LNCaP clone FGC (cell line): Measurements from ENCODE around the gene BLVRB.
"Not testable (repeated sequence)": the region's sequence is repeated elsewhere in the genome, so short reads cannot be mapped to it uniquely, and the experiment has no call there.

Experiments used
- DNase-seq: peaks from one replicate; pipeline ENCODE4 v3.0.0-alpha.2; 2011; ENCODE audit warnings: low read depth
- H3K4me3 ChIP-seq: 2 replicates; pipeline ENCODE4 v1.5.1; 2011; ENCODE audit warnings: mild to moderate bottlenecking, low read depth, low read length, control low read depth
- CTCF ChIP-seq: IDR thresholded peaks from 2 replicates; pipeline ENCODE4 v1.5.1; 2012; ENCODE audit warnings: mild to moderate bottlenecking; ENCODE audit not compliant: control insufficient read depth, insufficient read depth; ENCODE audit errors: extremely low read depth

The BLVRB gene

GRCh38 chr19:40469011-40469410, 3.5 kb upstream of the BLVRB start:
- H3K4me3 ChIP-seq, result no peak overlapping the region
- no peak for DNase-seq
- no peak for TF ChIP-seq CTCF

- no peak for TF ChIP-seq CTCF
- peak within 1 kb of the TSS; percentile 90 for H3K4me3 ChIP-seq
- no peak for DNase-seq
Observed at GRCh38 chr19:40466985-40467734, 1.6 kb upstream of the BLVRB start, which contains the start of gene SPTBN4. TSS of gene SPTBN4 (plus strand) at chr19:40467001. CDS start at chr19:40472622, 5,621 bp downstream.

- TF ChIP-seq CTCF, result no peak
- peak overlapping the region; percentile 90 for H3K4me3 ChIP-seq
- DNase-seq, result no peak
Observed at GRCh38 chr19:40466219-40466984, 857 bp upstream of the BLVRB start.

- TF ChIP-seq CTCF, result no peak
- no peak for DNase-seq
- peak overlapping the region; percentile 90 for H3K4me3 ChIP-seq
Observed at GRCh38 chr19:40465025-40465556, 454 bp downstream of the BLVRB start.

- TF ChIP-seq CTCF, result peak; percentile 72
- peak overlapping the region; percentile 90 for H3K4me3 ChIP-seq
- DNase-seq, result peak; percentile 40
Observed at GRCh38 chr19:40464059-40465024, 1.2 kb downstream of the BLVRB start.

GRCh38 chr19:40463587-40464037, 1.9 kb downstream of the BLVRB start:
- DNase-seq, H3K4me3 ChIP-seq: not testable (repeated sequence)
